Naive thymus-derived CD4-positive, alpha-beta T cell (primary cell): ENCODE measurements around the gene CSNK1A1. TPM values are rescaled to one million over a fixed set of nuclear protein-coding genes. Genes with fewer than 3 reads are reported as not detected.

Experiments
- ATAC-seq: fragments of 150-1000 bp; cut with Tn5 transposase; 2 replicates; pipeline ENCODE4 v1.10.0; 2021; ENCODE audit warnings: mild to moderate bottlenecking, moderate library complexity
- CTCF ChIA-PET: fragments of 350-600 bp; sonication (Branson Sonifier 250); formaldehyde crosslinking; loops from one replicate; lab custom pipeline; 2021; ENCODE audit warnings: antibody characterized with exemption; lab: Charles Lee
- POLR2A ChIA-PET: fragments of 350-600 bp; sonication (Branson Sonifier 250); formaldehyde crosslinking; loops from one replicate; lab custom pipeline; 2021; ENCODE audit warnings: antibody characterized with exemption, inconsistent platforms; lab: Charles Lee
- DNase-seq, 9 donors: peaks; one replicate each; pipeline versions ENCODE4 v3.0.0 to v3.0.0-alpha.2; 2020 to 2022; ENCODE audit warnings: mixed read lengths in 1 of 9
- H3K27ac ChIP-seq: one replicate; pipeline ENCODE4 v1.7.0; 2013; ENCODE audit warnings: mild to moderate bottlenecking, low read depth, low read length, moderate library complexity
- H3K27me3 ChIP-seq, 2 donors: one replicate each; pipeline ENCODE4 v1.7.0; 2013; ENCODE audit warnings: low read length in 2 of 2, mild to moderate bottlenecking in 2 of 2, moderate library complexity in 2 of 2; ENCODE audit not compliant: control insufficient read depth in 2 of 2, insufficient read depth in 2 of 2
- H3K36me3 ChIP-seq, 3 experiments: 1 replicate in 2 of 3; 2 replicates in 1 of 3; pipeline ENCODE4 v1.7.0; 2013; ENCODE audit warnings: low read length in 3 of 3, mild to moderate bottlenecking in 3 of 3, moderate library complexity in 1 of 3; ENCODE audit not compliant: insufficient read depth in 3 of 3, control insufficient read depth in 2 of 3
- H3K4me1 ChIP-seq, 2 donors: one replicate each; pipeline ENCODE4 v1.7.0; 2013; ENCODE audit warnings: low read length in 2 of 2, mild to moderate bottlenecking in 2 of 2, moderate library complexity in 1 of 2; ENCODE audit not compliant: control insufficient read depth in 2 of 2, insufficient read depth in 2 of 2
- H3K4me3 ChIP-seq: 2 replicates; pipeline ENCODE4 v1.7.0; 2013; ENCODE audit warnings: mild to moderate bottlenecking, low read length
- H3K9me3 ChIP-seq, 3 experiments: 1 replicate in 2 of 3; 2 replicates in 1 of 3; pipeline ENCODE4 v1.7.0; 2013; ENCODE audit warnings: low read length in 3 of 3; ENCODE audit not compliant: control insufficient read depth in 2 of 3
- H3K27ac Mint-ChIP-seq, 9 donors: one replicate each; pipeline ENCODE4 v1.8.0; 2020 to 2022; ENCODE audit warnings: mixed read lengths in 9 of 9, mild to moderate bottlenecking in 8 of 9, moderate library complexity in 5 of 9, inconsistent platforms in 2 of 9
- H3K27me3 Mint-ChIP-seq, 5 donors: one replicate each; pipeline ENCODE4 v1.8.0; 2021 to 2022; ENCODE audit warnings: mixed read lengths in 5 of 5, mild to moderate bottlenecking in 1 of 5
- H3K36me3 Mint-ChIP-seq, 5 donors: one replicate each; pipeline ENCODE4 v1.8.0; 2020 to 2022; ENCODE audit warnings: mixed read lengths in 5 of 5, mild to moderate bottlenecking in 3 of 5, inconsistent platforms in 1 of 5
- H3K4me1 Mint-ChIP-seq, 7 donors: one replicate each; pipeline ENCODE4 v1.8.0; 2020 to 2022; ENCODE audit warnings: mixed read lengths in 7 of 7, mild to moderate bottlenecking in 3 of 7, inconsistent platforms in 1 of 7
- H3K4me3 Mint-ChIP-seq, 10 donors: one replicate each; pipeline ENCODE4 v1.8.0; 2020 to 2022; ENCODE audit warnings: mild to moderate bottlenecking in 10 of 10, mixed read lengths in 10 of 10, moderate library complexity in 6 of 10, inconsistent platforms in 2 of 10
- H3K9me3 Mint-ChIP-seq, 11 donors: one replicate each; pipeline ENCODE4 v1.8.0; 2020 to 2022; ENCODE audit warnings: mixed read lengths in 11 of 11, mild to moderate bottlenecking in 4 of 11, inconsistent platforms in 1 of 11, moderate library complexity in 1 of 11
- intact Hi-C, 2 donors: fragments of 100-400 bp; cut with micrococcal nuclease; formaldehyde crosslinking; loops; one replicate each; pipeline ENCODE4 v1.15.1; 2023
- polyA plus RNA-seq, 2 donors: library from polyadenylated mRNA; unstranded; fragments of 300-500 nt; fragmentation: Illumina TruSeq; gene quantifications; one replicate each; pipeline ENCODE4 v1.2.3, GENCODE V29; 2021
- total RNA-seq, 6 experiments: library from RNA in 5 of 6; stranded (reverse) in 5 of 6; gene quantifications; 1 replicate in 5 of 6; 2 replicates in 1 of 6; pipeline ENCODE4 v1.2.3 and lab custom pipeline; 2021 to 2026

Gene CSNK1A1
- total and polyA plus RNA-seq, 7 experiments from 2014 or later = 146 to 217 (median 178) TPM

- H3K36me3 ChIP-seq = no peaks in the 10 kb centered on the region
- H3K4me1 ChIP-seq = no peaks in the 10 kb centered on the region
- Mint-ChIP-seq H3K4me1 (peaks cover 0 to 5% (median 0%) of the 10 kb centered on the region in 7 donors), H3K4me3 (no peak overlapping the region), H3K27me3 (peaks cover 0 to 4% (median 0%) of the 10 kb centered on the region in 5 donors), H3K36me3 (no peaks in the 10 kb centered on the region), H3K9me3 (no peaks in the 10 kb centered on the region), H3K27ac (no peak overlapping the region)
- intact Hi-C loops = no loop called here
- no peak overlapping the region for H3K4me3 ChIP-seq
- CTCF ChIA-PET = interaction anchor here (0.6 to 1.0 kb wide), 2 partner anchors 41 to 112 kb away, joined by 3 to 4 read pairs; no protein-coding TSS in a partner anchor
- H3K9me3 ChIP-seq = no peaks in the 10 kb centered on the region
- H3K27ac ChIP-seq = no peak overlapping the region
- ATAC-seq (no peak), DNase-seq (no peak)
- no peaks in the 10 kb centered on the region for H3K27me3 ChIP-seq
- POLR2A ChIA-PET = interaction anchor here (0.5 kb wide), 1 partner anchor 72 kb away, joined by 4 read pairs; no protein-coding TSS in a partner anchor
Measured at GRCh38 chr5:149452665-149453617, 98.3 kb downstream of the CSNK1A1 start.

GRCh38 chr5:149452007-149452664 is 99.1 kb downstream of the CSNK1A1 start:
- Histone ChIP-seq H3K4me3 (no peak overlapping the region), H3K27me3 (no peaks in the 10 kb centered on the region), H3K36me3 (no peaks in the 10 kb centered on the region), H3K9me3 (no peaks in the 10 kb centered on the region), H3K4me1 (no peaks in the 10 kb centered on the region), H3K27ac (no peak overlapping the region)
- ATAC-seq (peak; percentile 34), DNase-seq (no peak)
- H3K9me3 Mint-ChIP-seq = no peaks in the 10 kb centered on the region
- intact Hi-C loops = no loop called here
- H3K27me3 Mint-ChIP-seq = peaks cover 0 to 5% (median 0%) of the 10 kb centered on the region in 5 donors
- H3K4me1 Mint-ChIP-seq = peaks cover 0 to 5% (median 0%) of the 10 kb centered on the region in 7 donors
- H3K36me3 Mint-ChIP-seq = no peaks in the 10 kb centered on the region
- H3K4me3 Mint-ChIP-seq = no peak overlapping the region
- ChIA-PET CTCF (interaction anchor here (1.2 kb wide), 1 partner anchor 11 kb away, joined by 4 read pairs; no protein-coding TSS in a partner anchor), POLR2A (interaction anchor here (0.5 kb wide), 1 partner anchor 73 kb away, joined by 4 read pairs; no protein-coding TSS in a partner anchor)
- no peak overlapping the region for H3K27ac Mint-ChIP-seq

GRCh38 chr5:149450199-149450598 is 101.0 kb downstream of the CSNK1A1 start:
- H3K27me3 ChIP-seq = no peaks in the 10 kb centered on the region
- DNase-seq (no peak), ATAC-seq (no peak)
- Mint-ChIP-seq H3K4me1 (peaks cover 0 to 5% (median 0%) of the 10 kb centered on the region in 7 donors), H3K9me3 (no peaks in the 10 kb centered on the region), H3K27me3 (peaks cover 0 to 5% (median 0%) of the 10 kb centered on the region in 5 donors), H3K36me3 (no peaks in the 10 kb centered on the region), H3K4me3 (no peak overlapping the region), H3K27ac (no peak overlapping the region)
- ChIA-PET CTCF (no interaction called here), POLR2A (no interaction called here)
- no peaks in the 10 kb centered on the region for H3K4me1 ChIP-seq
- no peak overlapping the region for H3K4me3 ChIP-seq
- no peak overlapping the region for H3K27ac ChIP-seq
- H3K36me3 ChIP-seq = no peaks in the 10 kb centered on the region
- intact Hi-C loops = no loop called here
- H3K9me3 ChIP-seq = no peaks in the 10 kb centered on the region

- Histone ChIP-seq H3K27me3 (no peaks in the 10 kb centered on the region), H3K9me3 (no peaks in the 10 kb centered on the region), H3K4me3 (no peak overlapping the region), H3K4me1 (no peaks in the 10 kb centered on the region), H3K27ac (no peak overlapping the region), H3K36me3 (no peaks in the 10 kb centered on the region)
- Mint-ChIP-seq H3K9me3 (no peaks in the 10 kb centered on the region), H3K27ac (no peak overlapping the region), H3K4me3 (no peak overlapping the region), H3K4me1 (peaks cover 0 to 5% (median 0%) of the 10 kb centered on the region in 7 donors), H3K27me3 (peaks cover 0 to 5% (median 0%) of the 10 kb centered on the region in 5 donors), H3K36me3 (no peaks in the 10 kb centered on the region)
- intact Hi-C loops = loop anchor here in 1 of 2 donors (5.0 kb wide), 1 partner anchor 43 kb away; no protein-coding TSS in a partner anchor
- no peak for DNase-seq
- no peak for ATAC-seq
- ChIA-PET CTCF (no interaction called here), POLR2A (no interaction called here)
Measured at GRCh38 chr5:149448831-149449714, 102.2 kb downstream of the CSNK1A1 start.

GRCh38 chr5:149448431-149448830 is 102.8 kb downstream of the CSNK1A1 start:
- H3K4me1 Mint-ChIP-seq = peaks cover 0 to 5% (median 1%) of the 10 kb centered on the region in 7 donors
- Histone ChIP-seq H3K4me3 (no peak overlapping the region), H3K4me1 (no peaks in the 10 kb centered on the region), H3K27ac (no peak overlapping the region), H3K27me3 (no peaks in the 10 kb centered on the region), H3K36me3 (no peaks in the 10 kb centered on the region), H3K9me3 (no peaks in the 10 kb centered on the region)
- ChIA-PET POLR2A (no interaction called here), CTCF (no interaction called here)
- no peak overlapping the region for H3K4me3 Mint-ChIP-seq
- ATAC-seq (no peak), DNase-seq (no peak)
- no peak overlapping the region for H3K27ac Mint-ChIP-seq
- H3K36me3 Mint-ChIP-seq = no peaks in the 10 kb centered on the region
- intact Hi-C loops = loop anchor here in 1 of 2 donors (5.0 kb wide), 1 partner anchor 44 kb away; no protein-coding TSS in a partner anchor
- H3K27me3 Mint-ChIP-seq = peaks cover 0 to 5% (median 0%) of the 10 kb centered on the region in 5 donors
- no peaks in the 10 kb centered on the region for H3K9me3 Mint-ChIP-seq
